ENCODE measurements around the gene ARRDC1.

DNA sequence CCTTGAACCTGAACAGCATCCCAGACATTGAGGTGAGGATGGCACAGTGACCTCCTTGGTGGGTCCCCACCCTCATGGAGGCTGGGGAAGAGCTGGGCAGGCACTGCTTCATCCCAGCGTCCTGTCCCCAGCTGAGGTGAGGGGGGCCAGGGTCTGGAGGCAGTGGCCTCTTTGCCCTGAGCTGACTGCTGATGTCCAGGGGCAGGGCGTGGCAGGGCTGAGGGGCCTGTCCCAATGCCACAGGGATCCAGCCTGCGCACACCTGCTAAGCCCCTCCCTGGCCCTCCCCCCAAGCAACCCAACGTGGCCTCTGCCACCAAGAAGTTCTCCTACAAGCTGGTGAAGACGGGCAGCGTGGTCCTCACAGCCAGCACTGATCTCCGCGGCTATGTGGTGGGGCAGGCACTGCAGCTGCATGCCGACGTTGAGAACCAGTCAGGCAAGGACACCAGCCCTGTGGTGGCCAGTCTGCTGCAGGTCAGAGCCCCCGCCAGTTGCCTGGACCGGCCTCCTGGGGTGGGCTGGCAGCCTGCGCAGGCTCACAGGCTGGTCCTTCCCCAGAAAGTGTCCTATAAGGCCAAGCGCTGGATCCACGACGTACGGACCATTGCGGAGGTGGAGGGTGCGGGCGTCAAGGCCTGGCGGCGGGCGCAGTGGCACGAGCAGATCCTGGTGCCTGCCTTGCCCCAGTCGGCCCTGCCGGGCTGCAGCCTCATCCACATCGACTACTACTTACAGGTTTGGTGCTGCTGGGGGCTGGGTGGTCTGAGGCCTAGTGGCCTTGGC, 8.4 kb downstream of the ARRDC1 start:
- TF ChIP-seq POLR2AphosphoS5 (IDR thresholded peaks at IDR 0.05; ENCODE audit: control insufficient read depth, insufficient read depth, low read depth, low read length): no peak
- TF ChIP-seq, protein P1, sequence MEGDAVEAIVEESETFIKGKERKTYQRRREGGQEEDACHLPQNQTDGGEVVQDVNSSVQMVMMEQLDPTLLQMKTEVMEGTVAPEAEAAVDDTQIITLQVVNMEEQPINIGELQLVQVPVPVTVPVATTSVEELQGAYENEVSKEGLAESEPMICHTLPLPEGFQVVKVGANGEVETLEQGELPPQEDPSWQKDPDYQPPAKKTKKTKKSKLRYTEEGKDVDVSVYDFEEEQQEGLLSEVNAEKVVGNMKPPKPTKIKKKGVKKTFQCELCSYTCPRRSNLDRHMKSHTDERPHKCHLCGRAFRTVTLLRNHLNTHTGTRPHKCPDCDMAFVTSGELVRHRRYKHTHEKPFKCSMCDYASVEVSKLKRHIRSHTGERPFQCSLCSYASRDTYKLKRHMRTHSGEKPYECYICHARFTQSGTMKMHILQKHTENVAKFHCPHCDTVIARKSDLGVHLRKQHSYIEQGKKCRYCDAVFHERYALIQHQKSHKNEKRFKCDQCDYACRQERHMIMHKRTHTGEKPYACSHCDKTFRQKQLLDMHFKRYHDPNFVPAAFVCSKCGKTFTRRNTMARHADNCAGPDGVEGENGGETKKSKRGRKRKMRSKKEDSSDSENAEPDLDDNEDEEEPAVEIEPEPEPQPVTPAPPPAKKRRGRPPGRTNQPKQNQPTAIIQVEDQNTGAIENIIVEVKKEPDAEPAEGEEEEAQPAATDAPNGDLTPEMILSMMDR (IDR thresholded peaks at IDR 0.05 in 2 of 3, conservative IDR thresholded peaks at IDR 0.05 in 1 of 3; ENCODE audit: insufficient read depth in 2 of 3, low read depth in 1 of 3, low read length in 3 of 3): no peak
- TF ChIP-seq ESRRA (IDR thresholded peaks at IDR 0.05; ENCODE audit: borderline replicate concordance, low read depth): no peak
- no peak for TF ChIP-seq SRF (CRISPR knock-in tag; IDR thresholded peaks at IDR 0.05)
- TF ChIP-seq NFXL1 (CRISPR knock-in tag; IDR thresholded peaks at IDR 0.05): no peak
- TF ChIP-seq, protein P2, sequence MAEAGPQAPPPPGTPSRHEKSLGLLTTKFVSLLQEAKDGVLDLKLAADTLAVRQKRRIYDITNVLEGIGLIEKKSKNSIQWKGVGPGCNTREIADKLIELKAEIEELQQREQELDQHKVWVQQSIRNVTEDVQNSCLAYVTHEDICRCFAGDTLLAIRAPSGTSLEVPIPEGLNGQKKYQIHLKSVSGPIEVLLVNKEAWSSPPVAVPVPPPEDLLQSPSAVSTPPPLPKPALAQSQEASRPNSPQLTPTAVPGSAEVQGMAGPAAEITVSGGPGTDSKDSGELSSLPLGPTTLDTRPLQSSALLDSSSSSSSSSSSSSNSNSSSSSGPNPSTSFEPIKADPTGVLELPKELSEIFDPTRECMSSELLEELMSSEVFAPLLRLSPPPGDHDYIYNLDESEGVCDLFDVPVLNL (CRISPR knock-in tag; IDR thresholded peaks at IDR 0.05; ENCODE audit: low read depth): no peak

Measured in K562 (cell line).